IMR-90 (cell line): Measurements from ENCODE around the gene GLI1.

Source experiments
- BHLHE40 ChIP-seq: fragments of 150-350 bp; IDR thresholded peaks from 2 replicates; pipeline ENCODE4 v1.6.1; 2016; ENCODE audit warnings: mild to moderate bottlenecking, low read depth, low read length
- CEBPB ChIP-seq: IDR thresholded peaks from 2 replicates; pipeline ENCODE4 v1.6.1; 2012; ENCODE audit warnings: low read depth, low read length, improper control_type of control experiment
- CHD1 ChIP-seq: IDR thresholded peaks from 2 replicates; pipeline ENCODE4 v1.6.1; 2012; ENCODE audit warnings: low read depth, low read length, improper control_type of control experiment
- CTCF ChIP-seq: conservative IDR thresholded peaks from 2 replicates; pipeline ENCODE4 v1.5.1; 2012; ENCODE audit warnings: mild to moderate bottlenecking, low read depth, low read length, improper control_type of control experiment
- FOS ChIP-seq: fragments of 150-350 bp; IDR thresholded peaks from 2 replicates; pipeline ENCODE4 v1.6.1; 2016; ENCODE audit warnings: low read depth, low read length
- MXI1 ChIP-seq: IDR thresholded peaks from 2 replicates; pipeline ENCODE4 v1.6.1; 2012; ENCODE audit warnings: low read depth, mild to moderate bottlenecking, low read length, moderate library complexity, borderline replicate concordance
- NFE2L2 ChIP-seq: fragments of 150-350 bp; IDR thresholded peaks from 2 replicates; pipeline ENCODE4 v1.6.1; 2016; ENCODE audit warnings: low read depth, mild to moderate bottlenecking, low read length
- POLR2A ChIP-seq: IDR thresholded peaks from 2 replicates; pipeline ENCODE4 v1.6.1; 2012; ENCODE audit warnings: mild to moderate bottlenecking, low read depth, low read length
- RAD21 ChIP-seq: IDR thresholded peaks from 2 replicates; pipeline ENCODE4 v1.6.1; 2012; ENCODE audit warnings: low read length, improper control_type of control experiment
- RFX5 ChIP-seq: IDR thresholded peaks from 2 replicates; pipeline ENCODE4 v1.8.0; 2012; ENCODE audit warnings: low read depth, mild to moderate bottlenecking, low read length, moderate library complexity
- SMC3 ChIP-seq: fragments of 150-350 bp; IDR thresholded peaks from 2 replicates; pipeline ENCODE4 v1.6.1; 2016; ENCODE audit warnings: low read depth, mild to moderate bottlenecking, antibody characterized with exemption, low read length, moderate library complexity

- no peak for TF ChIP-seq POLR2A
- no peak for TF ChIP-seq CTCF
- no peak for TF ChIP-seq BHLHE40
- TF ChIP-seq MXI1 = no peak
- no peak for TF ChIP-seq SMC3
- no peak for TF ChIP-seq CEBPB
- TF ChIP-seq RFX5 = no peak
- TF ChIP-seq NFE2L2 = no peak
- TF ChIP-seq FOS = no peak
- 0 out of 2 replicates have a peak, but pooled peaks have one; percentile 32 for TF ChIP-seq CHD1
- TF ChIP-seq RAD21 = no peak
Measured at GRCh38 chr12:57458665-57459054, 925 bp upstream of the GLI1 start.
